Sciatic nerve (tissue), 2 donors: ENCODE results near the gene KRTAP19-1. TPM values are rescaled to one million over a fixed set of nuclear protein-coding genes. Genes with fewer than 3 reads are reported as not detected.

Source experiments
- ATAC-seq: fragments of 200-7000 bp; cut with Tn5 transposase; one replicate; pipeline ENCODE4 v1.9.1; 2020; ENCODE audit warnings: mild to moderate bottlenecking, moderate library complexity
- DNase-seq: peaks from one replicate; pipeline ENCODE4 v3.0.0-alpha.2; 2020; ENCODE audit warnings: low spot score
- intact Hi-C: fragments of 100-400 bp; cut with DNase I; formaldehyde crosslinking; loops from one replicate; pipeline ENCODE4 v1.14.2; 2022
- total RNA-seq: library from RNA; stranded (reverse); fragmentation: NEBNext Ultra II Directional; extraction: Animal tissue kit (Norgen Biotek cat#: 25700); gene quantifications from one replicate; pipeline ENCODE4 v1.2.1, GENCODE V29; 2021
- donor health status: DM: no; HTN: no; CAD: no.
- donor health status: DM: no; HTN: no; CAD: no.

KRTAP19-1 gene
- total RNA-seq, 1 donor from 2014 or later: not detected

GRCh38 chr21:30437010-30437565, 43.1 kb downstream of the KRTAP19-1 start:
- intact Hi-C loops: no loop called here
- ATAC-seq (no peak), DNase-seq (no peak)

- intact Hi-C loops: no loop called here
- DNase-seq (no peak), ATAC-seq (no peak)
Measured at GRCh38 chr21:30434033-30434631, 46.0 kb downstream of the KRTAP19-1 start.

DNA sequence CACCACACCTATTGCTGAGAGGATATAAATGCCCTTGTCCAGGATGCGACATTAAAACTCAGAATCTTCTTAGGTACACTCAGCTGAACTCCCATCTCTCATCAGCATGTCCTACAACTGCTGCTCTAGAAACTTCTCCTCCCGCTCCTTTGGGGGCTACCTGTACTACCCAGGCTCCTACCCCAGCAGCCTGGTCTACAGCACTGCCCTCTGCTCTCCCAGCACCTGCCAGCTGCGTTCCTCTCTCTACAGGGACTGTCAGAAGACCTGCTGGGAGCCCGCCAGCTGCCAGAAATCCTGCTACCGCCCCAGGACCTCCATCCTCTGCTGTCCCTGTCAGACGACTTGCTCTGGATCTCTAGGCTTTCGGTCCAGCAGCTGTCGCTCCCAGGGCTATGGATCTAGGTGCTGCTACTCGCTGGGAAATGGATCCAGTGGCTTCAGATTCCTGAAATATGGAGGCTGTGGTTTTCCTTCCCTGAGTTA, 50.0 kb downstream of the KRTAP19-1 start, which contains the start of gene KRTAP13-4:
Gene KRTAP13-4 (plus strand): TSS at position 51 of the 486 bp plus-strand sequence. CDS start 56 bp downstream, at position 107.
- intact Hi-C loops: no loop called here
- DNase-seq (no peak), ATAC-seq (no peak)

Other genes starting within 250 kb of the KRTAP19-1 start
- not detected for gene KRTAP24-1, start 197.4 kb downstream of the KRTAP19-1 start, total RNA-seq
- gene KRTAP25-1, start 190.9 kb downstream of the KRTAP19-1 start, total RNA-seq: not detected
- gene KRTAP26-1, start 160.1 kb downstream of the KRTAP19-1 start, total RNA-seq: not detected
- gene KRTAP27-1, start 142.7 kb downstream of the KRTAP19-1 start, total RNA-seq: not detected
- not detected for gene KRTAP23-1, start 131.8 kb downstream of the KRTAP19-1 start, total RNA-seq
- gene KRTAP13-2, start 108.1 kb downstream of the KRTAP19-1 start, total RNA-seq: not detected
- gene KRTAP13-1, start 84.3 kb downstream of the KRTAP19-1 start, total RNA-seq: not detected
- gene KRTAP13-3, start 54.4 kb downstream of the KRTAP19-1 start, total RNA-seq: not detected
- not detected for gene KRTAP13-4, start 50.1 kb downstream of the KRTAP19-1 start, total RNA-seq
- not detected for gene KRTAP15-1, start 40.1 kb downstream of the KRTAP19-1 start, total RNA-seq
- not detected for gene KRTAP19-2, start 7.1 kb upstream of the KRTAP19-1 start, total RNA-seq
- gene KRTAP19-3, start 11.6 kb upstream of the KRTAP19-1 start, total RNA-seq: not detected
- gene KRTAP19-4, start 16.8 kb upstream of the KRTAP19-1 start, total RNA-seq: not detected
- gene KRTAP19-5, start 21.8 kb upstream of the KRTAP19-1 start, total RNA-seq: not detected
- gene KRTAP19-6, start 61.5 kb upstream of the KRTAP19-1 start, total RNA-seq: not detected
- not detected for gene KRTAP19-7, start 80.9 kb upstream of the KRTAP19-1 start, total RNA-seq
- gene KRTAP22-2, start 110.0 kb upstream of the KRTAP19-1 start, total RNA-seq: not detected
- gene KRTAP6-3, start 112.1 kb upstream of the KRTAP19-1 start, total RNA-seq: not detected
- gene KRTAP6-2, start 118.5 kb upstream of the KRTAP19-1 start, total RNA-seq: not detected
- gene KRTAP22-1, start 120.7 kb upstream of the KRTAP19-1 start, total RNA-seq: not detected
- gene KRTAP6-1, start 133.6 kb upstream of the KRTAP19-1 start, total RNA-seq: not detected
- not detected for gene KRTAP20-1, start 136.1 kb upstream of the KRTAP19-1 start, total RNA-seq
- gene KRTAP20-4, start 140.3 kb upstream of the KRTAP19-1 start, total RNA-seq: not detected
- not detected for gene KRTAP20-2, start 154.8 kb upstream of the KRTAP19-1 start, total RNA-seq
- not detected for gene KRTAP20-3, start 162.5 kb upstream of the KRTAP19-1 start, total RNA-seq
- not detected for gene KRTAP21-3, start 238.4 kb upstream of the KRTAP19-1 start, total RNA-seq